T-helper 1 cell treated with Interleukin-12 subunit alpha and Interleukin-12 subunit beta and Interleukin-4 antibody, amounts not matched to agents 30 ng/mL and 1 ng/mL, for 36 hours (primary cell): ENCODE measurements around the gene SRSF1. TPM values are rescaled to one million over a fixed set of nuclear protein-coding genes. Genes with fewer than 3 reads are reported as not detected.
"Not testable (repeated sequence)": the region's sequence is repeated elsewhere in the genome, so short reads cannot be mapped to it uniquely, and the experiment has no call there.

Experiments used
- intact Hi-C: fragments of 100-400 bp; cut with micrococcal nuclease; formaldehyde crosslinking; loops from one replicate; pipeline ENCODE4 v1.15.1; 2024
- total RNA-seq: library from RNA; stranded (reverse); gene quantifications from 2 replicates; pipeline ENCODE4 v1.2.3, GENCODE V29; 2022

SRSF1 gene
- total RNA-seq, result 357 and 368 TPM in 2 replicates

GRCh38 chr17:58006924-58007780, at the start of gene SRSF1:
TSS of gene SRSF1 (minus strand) at chr17:58007246. CDS start at chr17:58007137, 109 bp downstream.
- intact Hi-C loops, result loop anchor here (1.0 to 10.0 kb wide), 16 partner anchors 8 to 1174 kb away; partner anchors contain the start of genes AKAP1, C17orf67, DYNLL2 and MKS1

GRCh38 chr17:58056476-58056875, 49.4 kb upstream of the SRSF1 start:
- intact Hi-C loops, result no loop called here

DNA sequence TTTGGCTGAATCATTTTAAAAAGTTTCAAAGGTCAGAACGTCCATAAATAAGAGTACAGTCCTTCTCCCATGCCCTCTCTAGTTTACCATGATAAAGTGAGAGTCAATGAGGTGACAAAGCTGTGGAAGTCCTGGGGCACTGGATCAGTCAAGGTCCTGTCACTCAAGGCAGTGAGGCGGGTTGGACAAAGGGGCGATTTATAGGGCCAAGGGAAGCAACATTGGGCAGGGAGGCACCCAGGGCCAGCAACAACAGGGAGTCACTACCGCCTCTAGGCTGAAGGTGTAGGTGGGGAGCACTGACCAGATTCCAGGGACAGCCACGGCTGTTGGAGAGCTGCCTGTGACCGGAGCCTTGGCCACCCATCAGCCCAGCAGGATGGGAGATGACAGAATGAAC, 47.6 kb upstream of the SRSF1 start:
- intact Hi-C loops, result no loop called here

GRCh38 chr17:58052945-58053715, 46.1 kb upstream of the SRSF1 start:
- intact Hi-C loops, result no loop called here

DNA sequence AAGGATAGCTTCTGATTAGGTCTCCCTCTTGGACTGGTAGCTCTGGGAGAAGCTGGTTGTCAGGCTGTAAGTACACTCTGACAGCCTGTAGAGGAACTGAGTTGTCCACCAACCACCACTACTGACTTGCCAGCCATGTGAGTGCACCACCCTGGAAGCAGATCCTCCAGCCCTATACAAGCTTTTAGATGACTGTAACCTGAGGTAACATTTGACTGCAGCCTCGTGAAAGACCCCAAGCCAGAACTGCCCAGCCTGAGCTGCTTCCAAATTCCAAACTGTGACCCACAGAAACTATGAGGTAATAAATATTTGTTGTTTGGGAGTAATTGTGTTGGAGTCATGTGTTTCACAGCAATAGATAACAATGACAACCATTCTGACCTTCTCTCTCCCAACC, 45.4 kb upstream of the SRSF1 start:
- intact Hi-C loops, result no loop called here

DNA sequence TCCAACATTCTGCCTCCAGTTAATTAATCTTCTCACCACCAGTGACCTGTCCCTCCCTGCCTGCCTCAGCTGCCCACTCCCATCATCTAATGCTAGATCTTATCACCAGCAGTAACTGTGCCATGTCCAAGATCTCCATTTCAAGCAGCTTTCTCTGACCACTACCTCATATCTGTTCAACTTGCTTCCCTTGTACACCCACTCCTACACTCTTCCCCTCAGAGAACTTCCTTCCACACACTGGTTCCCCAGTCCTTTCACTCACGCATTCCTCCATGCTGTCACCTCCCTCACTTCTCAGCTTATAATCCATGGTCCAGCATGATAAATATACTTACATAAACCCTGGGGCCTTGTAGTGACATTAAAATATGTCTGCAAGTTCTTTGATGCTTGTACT, 44.4 kb upstream of the SRSF1 start:
- intact Hi-C loops, result no loop called here

DNA sequence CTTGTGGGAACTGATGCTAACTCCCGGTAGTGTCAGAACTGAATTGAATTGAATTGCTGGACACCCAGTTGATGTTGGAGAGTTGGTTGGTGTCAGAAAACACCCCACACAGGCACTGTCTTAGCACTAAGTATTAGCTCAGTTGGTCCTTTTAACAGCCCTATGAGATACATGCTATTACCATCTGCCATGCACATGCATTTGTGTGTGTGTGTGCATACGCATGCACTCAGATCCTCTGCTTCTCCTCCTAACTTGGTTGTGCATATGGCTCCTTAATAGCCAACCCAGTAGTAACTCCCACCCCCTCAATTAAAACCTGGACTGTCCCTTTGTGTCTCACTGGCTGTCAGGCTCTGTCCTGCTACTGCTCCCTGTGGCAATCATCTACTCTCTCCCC, 43.9 kb upstream of the SRSF1 start:
- intact Hi-C loops, result no loop called here

DNA sequence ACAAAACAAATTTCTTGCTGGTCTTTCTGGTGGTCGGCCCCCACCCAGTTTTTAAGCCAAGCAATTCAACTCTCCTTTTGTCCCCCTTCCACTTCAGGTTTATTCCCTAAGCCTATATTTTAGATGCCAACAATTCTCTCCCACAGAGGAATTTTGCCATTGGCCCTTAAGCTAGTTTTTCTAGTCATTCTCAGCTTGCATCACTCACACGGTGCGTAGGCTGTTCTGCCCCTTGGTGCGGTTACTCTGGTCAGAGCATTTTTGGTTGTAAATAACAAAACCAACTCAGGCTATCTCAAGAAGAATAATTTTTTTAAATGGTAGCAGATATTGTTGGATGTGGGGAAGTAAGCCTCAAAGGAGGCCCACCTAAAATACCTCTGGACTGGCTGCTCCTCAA, 42.5 kb upstream of the SRSF1 start:
- intact Hi-C loops, result no loop called here

- intact Hi-C loops, result no loop called here
Measured at GRCh38 chr17:58047376-58048150, 40.5 kb upstream of the SRSF1 start.

DNA sequence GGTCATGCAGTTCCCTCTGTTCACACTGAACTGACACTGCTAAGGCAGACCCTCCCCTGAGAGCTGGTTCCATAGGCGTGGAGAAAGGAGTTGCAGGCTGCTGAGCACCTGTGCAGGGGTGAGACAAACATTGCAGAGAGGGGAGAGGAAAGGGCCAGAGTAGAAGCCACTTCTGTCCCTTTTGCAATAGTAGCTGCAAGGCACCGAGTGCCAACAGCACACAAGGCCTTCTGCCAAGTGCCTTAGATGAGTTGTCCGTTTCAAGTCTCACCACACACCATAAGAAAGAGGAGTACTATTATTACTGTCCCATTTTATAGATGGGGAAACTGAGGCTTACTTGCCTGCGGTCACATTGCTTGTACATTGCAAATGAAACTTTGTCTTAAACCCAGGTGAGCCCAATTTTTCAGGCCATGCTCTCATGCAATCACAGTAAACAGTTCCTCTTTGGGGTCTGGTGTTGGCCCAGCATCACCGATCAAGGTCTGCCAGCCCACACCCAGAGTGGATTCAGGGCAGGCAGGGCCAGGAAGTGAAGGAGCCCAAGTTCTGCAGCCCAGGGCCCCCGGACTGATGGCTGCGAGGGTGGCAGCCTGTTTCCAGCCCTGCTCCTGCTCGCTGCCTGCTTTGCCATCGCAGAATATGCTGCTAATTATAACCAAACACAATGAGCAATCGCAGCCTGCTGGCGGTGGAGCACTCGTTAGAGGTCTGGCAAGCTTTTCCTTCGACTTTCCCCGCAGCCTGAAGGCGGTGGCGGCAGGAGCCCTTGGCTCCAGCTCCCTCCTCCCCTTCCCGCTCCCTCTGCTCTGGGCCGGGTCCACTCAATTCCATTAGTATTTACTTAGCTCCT, 39.4 kb upstream of the SRSF1 start:
- intact Hi-C loops, result no loop called here

GRCh38 chr17:58044256-58044655, 37.2 kb upstream of the SRSF1 start:
- intact Hi-C loops, result not testable (repeated sequence)

- intact Hi-C loops, result no loop called here
Measured at GRCh38 chr17:58043221-58044181, 36.5 kb upstream of the SRSF1 start.

DNA sequence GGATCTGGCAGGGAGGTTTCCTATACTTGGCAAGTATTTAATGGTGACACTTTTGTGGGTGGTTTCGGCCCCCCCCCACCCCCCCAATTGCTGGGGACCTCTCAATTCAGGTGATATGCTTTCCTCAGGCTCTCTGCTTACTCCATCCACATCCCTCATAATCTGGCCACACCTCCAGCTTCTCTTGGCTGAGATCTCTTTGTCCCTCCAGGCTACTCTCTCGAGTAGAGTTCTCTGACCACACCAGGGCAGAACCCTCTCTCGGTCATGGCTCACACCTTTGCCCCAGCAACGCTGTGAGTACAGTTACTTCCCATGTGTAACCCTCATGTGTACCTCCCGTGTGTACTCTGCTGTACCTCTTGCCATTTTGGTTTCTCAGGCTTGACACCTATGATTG, 34.1 kb upstream of the SRSF1 start:
- intact Hi-C loops, result no loop called here

- intact Hi-C loops, result no loop called here
Measured at GRCh38 chr17:58040386-58040785, 33.3 kb upstream of the SRSF1 start.

DNA sequence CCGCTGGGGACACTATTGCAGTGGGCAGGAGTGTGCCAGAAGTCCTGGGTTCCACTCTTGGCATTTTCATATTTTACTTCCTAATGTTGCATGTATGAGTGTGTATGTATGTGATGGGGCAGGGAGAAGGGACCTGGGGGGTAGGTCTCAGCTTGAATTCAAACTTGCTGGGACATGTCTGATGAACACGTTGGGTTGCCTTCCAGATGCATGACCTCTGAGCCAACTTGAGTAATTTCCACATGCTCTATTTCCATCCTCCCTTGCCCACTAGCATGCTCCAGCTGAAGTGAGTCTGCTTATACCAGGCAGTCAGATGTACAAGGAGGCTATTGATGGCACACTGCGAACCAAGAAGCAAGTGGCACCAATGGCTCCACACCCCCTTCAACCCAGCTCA, 32.9 kb upstream of the SRSF1 start:
- intact Hi-C loops, result no loop called here

GRCh38 chr17:58032691-58033415, 25.8 kb upstream of the SRSF1 start:
- intact Hi-C loops, result no loop called here

DNA sequence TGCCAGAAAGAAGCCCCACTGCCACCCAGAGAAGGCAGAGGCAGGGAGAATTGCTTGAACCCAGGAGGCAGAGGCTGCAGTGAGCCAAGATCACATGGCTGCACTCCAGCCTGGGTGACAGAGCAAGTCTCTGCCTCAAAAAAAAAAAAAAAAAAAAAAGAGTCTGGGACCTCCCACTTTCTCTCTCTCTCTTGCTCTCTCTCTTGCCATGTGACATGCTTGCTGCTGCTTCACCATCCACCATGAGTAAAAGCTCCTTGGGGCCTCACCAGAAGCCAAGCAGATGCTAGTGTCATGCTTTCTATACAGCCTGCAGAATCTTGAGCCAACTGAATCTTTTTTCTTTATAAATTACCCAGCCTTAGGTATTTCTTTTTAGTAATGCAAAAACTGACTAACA, 21.5 kb upstream of the SRSF1 start:
- intact Hi-C loops, result no loop called here

DNA sequence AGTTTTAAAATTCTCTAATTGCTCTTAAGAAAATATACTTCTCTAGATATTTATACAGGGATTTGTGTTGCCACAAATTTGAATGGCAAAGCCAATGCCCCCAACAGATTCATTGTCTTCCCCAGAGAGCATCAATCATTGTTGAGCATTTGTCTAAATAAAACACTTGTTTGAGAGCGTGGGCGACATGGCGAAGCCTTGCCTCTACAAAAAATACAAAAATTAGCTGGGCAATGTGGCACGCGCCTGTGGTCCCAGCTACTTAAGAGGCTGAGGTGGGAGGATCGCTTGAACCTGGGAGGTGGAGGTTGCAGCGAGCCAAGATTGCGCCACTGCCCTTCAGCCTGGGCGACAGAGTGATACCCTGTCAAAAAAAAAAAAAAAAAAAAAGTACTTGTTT, 13.4 kb upstream of the SRSF1 start:
- intact Hi-C loops, result no loop called here

DNA sequence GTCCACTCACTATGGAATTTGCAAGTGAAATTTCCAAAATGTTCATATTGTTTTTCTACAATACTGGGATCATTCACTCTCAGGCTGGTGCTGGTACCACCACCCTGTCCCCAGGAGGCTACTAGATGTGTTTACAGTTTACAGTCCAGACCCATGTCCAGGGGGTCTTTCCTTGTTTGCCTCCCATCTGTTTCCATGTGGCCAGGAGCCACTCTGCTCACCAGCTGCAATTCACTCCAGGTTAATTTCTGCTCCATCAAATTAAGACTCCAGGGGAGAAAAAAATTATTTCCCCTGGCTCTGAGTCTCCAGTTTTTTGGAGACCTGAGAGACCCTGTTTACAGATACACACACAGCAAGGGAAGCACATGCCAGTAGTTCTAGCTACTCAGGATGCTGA, 12.5 kb upstream of the SRSF1 start:
- intact Hi-C loops, result no loop called here
